ENCODE results near the gene ZDHHC19.

Gene ZDHHC19

DNA sequence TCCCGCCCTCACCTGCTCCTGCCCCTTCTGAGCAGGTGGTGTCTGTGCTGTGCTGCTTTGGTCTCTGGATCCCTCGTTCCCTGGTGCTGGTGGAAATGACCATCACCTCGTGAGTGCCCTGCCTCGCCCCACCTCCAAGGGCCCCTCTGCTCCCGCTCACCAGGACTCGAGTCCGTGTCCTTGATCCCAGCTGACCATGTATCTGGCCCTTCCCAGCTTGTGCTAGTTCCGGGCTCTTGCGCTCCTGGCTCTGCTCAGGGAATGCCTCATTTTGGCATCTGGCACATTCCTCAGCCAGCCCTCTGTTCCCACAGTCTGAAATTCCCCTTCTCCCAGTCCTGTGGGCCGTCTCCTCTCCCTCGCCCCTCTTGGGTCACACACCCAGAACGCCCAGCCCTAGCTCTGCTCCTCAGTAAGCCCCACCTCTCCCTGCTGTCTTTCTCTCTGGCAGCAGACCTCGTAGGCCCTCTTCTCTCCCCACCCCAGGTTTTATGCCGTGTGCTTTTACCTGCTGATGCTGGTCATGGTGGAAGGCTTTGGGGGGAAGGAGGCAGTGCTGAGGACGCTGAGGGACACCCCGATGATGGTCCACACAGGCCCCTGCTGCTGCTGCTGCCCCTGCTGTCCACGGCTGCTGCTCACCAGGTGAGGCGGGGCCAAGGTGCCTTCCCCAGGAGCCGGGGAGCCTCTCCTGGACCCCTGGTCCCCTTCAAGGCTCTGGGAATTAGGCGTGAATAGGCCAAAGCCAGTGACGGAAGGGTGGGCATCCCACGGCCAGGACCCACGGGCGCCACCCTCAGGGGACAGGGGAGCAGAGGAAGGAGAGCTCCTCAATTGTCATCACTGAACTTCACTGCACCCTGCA lies 16.7 kb upstream of the ZDHHC19 start:
- ChIA-PET POLR2A (no interaction called here), CTCF (no interaction called here)
- no peaks in the 10 kb centered on the region for H3K36me3 ChIP-seq (ENCODE audit: control insufficient read depth in 2 of 2, insufficient read depth in 1 of 2, low read length in 2 of 2)
- H3K9me3 ChIP-seq (ENCODE audit: control insufficient read depth, insufficient read depth, low read depth, low read length): no peaks in the 10 kb centered on the region
- TF ChIP-seq ZNF416 (tag by site-specific recombination; IDR thresholded peaks at IDR 0.05) (no peak), ZNF157 (tag by site-specific recombination; IDR thresholded peaks at IDR 0.05) (no peak), IKZF3 (tag by site-specific recombination; IDR thresholded peaks at IDR 0.05) (no peak), ZNF214 (tag by site-specific recombination; IDR thresholded peaks at IDR 0.05; ENCODE audit: borderline replicate concordance) (no peak), SALL2 (tag by site-specific recombination; IDR thresholded peaks at IDR 0.05; ENCODE audit: borderline replicate concordance) (no peak), SCRT2 (tag by site-specific recombination; IDR thresholded peaks at IDR 0.05) (no peak), ZNF2 (tag by site-specific recombination; IDR thresholded peaks at IDR 0.05) (no peak)
- TF ChIP-seq, protein P1, sequence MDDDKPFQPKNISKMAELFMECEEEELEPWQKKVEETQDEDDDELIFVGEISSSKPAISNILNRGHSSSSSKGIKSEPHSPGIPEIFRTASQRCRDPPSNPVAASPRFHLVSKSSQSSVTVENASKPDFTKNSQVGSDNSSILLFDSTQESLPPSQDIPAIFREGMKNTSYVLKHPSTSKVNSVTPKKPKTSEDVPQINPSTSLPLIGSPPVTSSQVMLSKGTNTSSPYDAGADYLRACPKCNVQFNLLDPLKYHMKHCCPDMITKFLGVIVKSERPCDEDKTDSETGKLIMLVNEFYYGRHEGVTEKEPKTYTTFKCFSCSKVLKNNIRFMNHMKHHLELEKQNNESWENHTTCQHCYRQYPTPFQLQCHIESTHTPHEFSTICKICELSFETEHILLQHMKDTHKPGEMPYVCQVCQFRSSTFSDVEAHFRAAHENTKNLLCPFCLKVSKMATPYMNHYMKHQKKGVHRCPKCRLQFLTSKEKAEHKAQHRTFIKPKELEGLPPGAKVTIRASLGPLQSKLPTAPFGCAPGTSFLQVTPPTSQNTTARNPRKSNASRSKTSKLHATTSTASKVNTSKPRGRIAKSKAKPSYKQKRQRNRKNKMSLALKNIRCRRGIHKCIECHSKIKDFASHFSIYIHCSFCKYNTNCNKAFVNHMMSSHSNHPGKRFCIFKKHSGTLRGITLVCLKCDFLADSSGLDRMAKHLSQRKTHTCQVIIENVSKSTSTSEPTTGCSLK (tag by site-specific recombination; IDR thresholded peaks at IDR 0.05): no peak
- TF ChIP-seq, protein P2, sequence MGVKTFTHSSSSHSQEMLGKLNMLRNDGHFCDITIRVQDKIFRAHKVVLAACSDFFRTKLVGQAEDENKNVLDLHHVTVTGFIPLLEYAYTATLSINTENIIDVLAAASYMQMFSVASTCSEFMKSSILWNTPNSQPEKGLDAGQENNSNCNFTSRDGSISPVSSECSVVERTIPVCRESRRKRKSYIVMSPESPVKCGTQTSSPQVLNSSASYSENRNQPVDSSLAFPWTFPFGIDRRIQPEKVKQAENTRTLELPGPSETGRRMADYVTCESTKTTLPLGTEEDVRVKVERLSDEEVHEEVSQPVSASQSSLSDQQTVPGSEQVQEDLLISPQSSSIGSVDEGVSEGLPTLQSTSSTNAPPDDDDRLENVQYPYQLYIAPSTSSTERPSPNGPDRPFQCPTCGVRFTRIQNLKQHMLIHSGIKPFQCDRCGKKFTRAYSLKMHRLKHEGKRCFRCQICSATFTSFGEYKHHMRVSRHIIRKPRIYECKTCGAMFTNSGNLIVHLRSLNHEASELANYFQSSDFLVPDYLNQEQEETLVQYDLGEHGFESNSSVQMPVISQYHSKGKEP (tag by site-specific recombination; IDR thresholded peaks at IDR 0.05): no peak
- no peak overlapping the region for H3K4me3 ChIP-seq (ENCODE audit: low read depth, low read length)
- H3K27ac ChIP-seq (ENCODE audit: extremely low read depth, low read depth, low read length): no peak overlapping the region
- no peaks in the 10 kb centered on the region for H3K4me1 ChIP-seq (ENCODE audit: control insufficient read depth, insufficient read depth, low read length)

DNA sequence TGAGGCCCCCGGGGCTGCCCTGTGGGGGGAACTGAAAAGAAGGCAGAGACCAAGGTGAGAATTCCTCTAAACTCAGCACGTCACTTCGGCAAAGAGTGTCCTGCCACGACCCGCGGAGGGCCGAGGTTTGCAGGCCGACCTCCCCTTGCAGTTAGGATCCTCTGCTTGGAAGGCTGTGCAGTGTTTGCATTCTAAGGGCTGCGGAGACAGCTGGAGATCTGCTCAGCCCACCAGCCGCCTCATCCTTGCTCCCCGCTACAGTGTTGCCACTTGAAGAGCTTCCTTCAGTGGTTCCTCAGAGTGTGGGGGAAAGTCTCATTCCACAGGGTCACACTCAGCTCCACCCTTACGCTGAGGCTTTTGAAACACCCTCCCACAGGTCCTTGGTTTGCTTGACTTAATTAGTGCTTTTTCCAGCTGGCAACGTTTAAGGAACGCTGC lies 15.9 kb upstream of the ZDHHC19 start:
- Histone ChIP-seq H3K9me3 (ENCODE audit: control insufficient read depth, insufficient read depth, low read depth, low read length) (no peaks in the 10 kb centered on the region), H3K27ac (ENCODE audit: extremely low read depth, low read depth, low read length) (no peak overlapping the region), H3K4me1 (ENCODE audit: control insufficient read depth, insufficient read depth, low read length) (no peaks in the 10 kb centered on the region), H3K4me3 (ENCODE audit: low read depth, low read length) (no peak overlapping the region), H3K36me3 (ENCODE audit: control insufficient read depth in 2 of 2, insufficient read depth in 1 of 2, low read length in 2 of 2) (no peaks in the 10 kb centered on the region)
- CTCF ChIA-PET: no interaction called here
- TF ChIP-seq KLF16 (tag by site-specific recombination; IDR thresholded peaks at IDR 0.05) (no peak), ZNF473 (tag by site-specific recombination; IDR thresholded peaks at IDR 0.05) (no peak), ZNF830 (tag by site-specific recombination; IDR thresholded peaks at IDR 0.05; ENCODE audit: low read depth) (no peak), ZNF670 (tag by site-specific recombination; IDR thresholded peaks at IDR 0.05; ENCODE audit: low read depth) (no peak), ZNF624 (tag by site-specific recombination; IDR thresholded peaks at IDR 0.05) (no peak), ZNF600 (tag by site-specific recombination; IDR thresholded peaks at IDR 0.05) (no peak), ZFHX2 (tag by site-specific recombination; conservative IDR thresholded peaks at IDR 0.05) (no peak), ZNF138 (tag by site-specific recombination; IDR thresholded peaks at IDR 0.05; ENCODE audit: borderline replicate concordance) (no peak), SCRT1 (tag by site-specific recombination; IDR thresholded peaks at IDR 0.05; ENCODE audit: borderline replicate concordance) (no peak)
- TF ChIP-seq, protein P3, sequence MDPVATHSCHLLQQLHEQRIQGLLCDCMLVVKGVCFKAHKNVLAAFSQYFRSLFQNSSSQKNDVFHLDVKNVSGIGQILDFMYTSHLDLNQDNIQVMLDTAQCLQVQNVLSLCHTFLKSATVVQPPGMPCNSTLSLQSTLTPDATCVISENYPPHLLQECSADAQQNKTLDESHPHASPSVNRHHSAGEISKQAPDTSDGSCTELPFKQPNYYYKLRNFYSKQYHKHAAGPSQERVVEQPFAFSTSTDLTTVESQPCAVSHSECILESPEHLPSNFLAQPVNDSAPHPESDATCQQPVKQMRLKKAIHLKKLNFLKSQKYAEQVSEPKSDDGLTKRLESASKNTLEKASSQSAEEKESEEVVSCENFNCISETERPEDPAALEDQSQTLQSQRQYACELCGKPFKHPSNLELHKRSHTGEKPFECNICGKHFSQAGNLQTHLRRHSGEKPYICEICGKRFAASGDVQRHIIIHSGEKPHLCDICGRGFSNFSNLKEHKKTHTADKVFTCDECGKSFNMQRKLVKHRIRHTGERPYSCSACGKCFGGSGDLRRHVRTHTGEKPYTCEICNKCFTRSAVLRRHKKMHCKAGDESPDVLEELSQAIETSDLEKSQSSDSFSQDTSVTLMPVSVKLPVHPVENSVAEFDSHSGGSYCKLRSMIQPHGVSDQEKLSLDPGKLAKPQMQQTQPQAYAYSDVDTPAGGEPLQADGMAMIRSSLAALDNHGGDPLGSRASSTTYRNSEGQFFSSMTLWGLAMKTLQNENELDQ (tag by site-specific recombination; IDR thresholded peaks at IDR 0.05; ENCODE audit: low read depth): no peak
- POLR2A ChIA-PET: no interaction called here

All from HEK293 (cell line).